Measurements from ENCODE around the gene KCNT1.

Gene KCNT1

DNA sequence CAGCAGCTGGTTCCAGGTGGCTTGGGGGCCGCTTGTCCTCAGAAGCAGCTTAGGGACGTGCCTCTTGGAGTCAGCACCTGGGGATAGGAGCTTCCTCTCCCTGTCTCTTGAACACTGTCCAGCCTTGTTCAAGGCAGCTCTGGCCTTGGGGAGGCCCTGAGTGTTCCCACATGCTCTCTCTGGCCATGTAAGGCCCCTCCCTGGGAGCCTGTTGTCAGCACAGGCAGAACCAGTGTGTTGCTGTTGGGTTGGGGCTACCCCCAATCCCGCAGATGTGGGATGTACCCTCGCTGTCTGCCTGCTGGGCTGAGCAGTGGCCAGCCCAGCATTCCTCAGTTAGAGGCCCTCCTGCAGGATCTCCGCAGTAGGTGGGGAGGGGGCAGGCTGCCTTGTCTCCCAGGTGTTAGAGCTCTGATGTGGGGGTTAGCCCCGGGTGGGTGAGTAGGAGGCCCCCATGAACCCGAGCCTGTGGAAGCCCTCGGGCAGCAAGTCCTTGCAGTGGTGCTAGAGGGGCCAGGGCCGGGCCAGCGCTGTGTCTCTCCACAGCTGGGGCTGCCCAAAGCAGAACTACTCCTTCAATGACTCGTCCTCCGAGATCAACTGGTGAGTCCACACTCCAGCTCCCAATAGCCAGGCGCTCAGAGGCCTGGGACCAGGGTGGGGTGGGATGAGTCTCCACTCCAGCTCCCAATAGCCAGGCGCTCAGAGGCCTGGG, 51.6 kb downstream of the KCNT1 start:
- no peak for ATAC-seq
- no peaks in the 10 kb centered on the region for H3K36me3 Mint-ChIP-seq
- no peak overlapping the region for H3K4me3 Mint-ChIP-seq
- no peaks in the 10 kb centered on the region for H3K9me3 Mint-ChIP-seq
- no peak overlapping the region for H3K27ac Mint-ChIP-seq
- no peak for DNase-seq (ENCODE audit: low spot score in 2 of 2)
- no peaks in the 10 kb centered on the region for H3K4me1 Mint-ChIP-seq

DNA sequence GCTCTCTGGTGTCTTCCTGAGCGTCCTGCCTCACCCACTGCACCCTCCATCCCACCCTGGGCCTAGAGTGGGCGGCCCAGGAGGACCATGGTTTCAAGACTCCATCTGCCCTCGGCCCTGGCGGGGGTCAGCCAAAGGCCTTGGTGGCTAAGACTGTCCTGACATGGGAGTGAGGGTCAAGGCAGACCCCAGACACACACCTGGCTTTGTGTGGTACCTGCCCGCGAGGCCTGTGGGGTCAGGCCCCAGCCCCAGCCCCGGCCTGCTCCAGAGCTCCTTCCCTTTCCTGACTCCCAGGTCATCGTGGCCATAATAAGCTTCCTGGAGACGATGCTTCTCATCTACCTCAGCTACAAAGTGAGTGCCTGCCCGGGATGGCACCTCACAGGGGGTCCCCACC, 54.6 kb downstream of the KCNT1 start:
- DNase-seq (ENCODE audit: low spot score in 2 of 2) (no peak), ATAC-seq (no peak)
- H3K4me3 Mint-ChIP-seq, result no peak overlapping the region
- no peaks in the 10 kb centered on the region for H3K36me3 Mint-ChIP-seq
- no peaks in the 10 kb centered on the region for H3K4me1 Mint-ChIP-seq
- H3K9me3 Mint-ChIP-seq, result no peaks in the 10 kb centered on the region
- no peak overlapping the region for H3K27ac Mint-ChIP-seq

DNA sequence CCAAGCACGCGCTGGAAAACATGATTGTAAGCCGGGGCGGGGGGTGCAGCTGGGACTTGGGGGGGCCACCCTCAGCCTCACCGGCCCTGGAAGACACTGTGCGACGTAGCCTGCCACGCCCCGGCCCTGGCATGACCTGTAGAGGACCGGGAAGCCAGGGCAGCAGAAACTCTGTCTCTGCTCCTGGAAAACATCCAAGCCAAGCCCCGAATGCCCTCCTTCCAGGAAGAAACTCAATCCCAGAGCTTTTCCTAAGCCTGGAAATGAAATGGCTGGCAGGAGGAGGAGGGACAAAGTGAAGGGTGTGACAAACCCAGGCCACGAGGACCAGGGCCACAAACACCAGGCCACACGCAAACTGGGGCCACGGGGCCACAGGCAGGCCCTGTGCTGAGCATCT, 55.4 kb downstream of the KCNT1 start:
- H3K4me1 Mint-ChIP-seq, result no peaks in the 10 kb centered on the region
- H3K27ac Mint-ChIP-seq, result no peak overlapping the region
- no peak for ATAC-seq
- DNase-seq (ENCODE audit: low spot score in 2 of 2), result no peak
- no peaks in the 10 kb centered on the region for H3K9me3 Mint-ChIP-seq
- no peaks in the 10 kb centered on the region for H3K36me3 Mint-ChIP-seq
- no peak overlapping the region for H3K4me3 Mint-ChIP-seq

DNA sequence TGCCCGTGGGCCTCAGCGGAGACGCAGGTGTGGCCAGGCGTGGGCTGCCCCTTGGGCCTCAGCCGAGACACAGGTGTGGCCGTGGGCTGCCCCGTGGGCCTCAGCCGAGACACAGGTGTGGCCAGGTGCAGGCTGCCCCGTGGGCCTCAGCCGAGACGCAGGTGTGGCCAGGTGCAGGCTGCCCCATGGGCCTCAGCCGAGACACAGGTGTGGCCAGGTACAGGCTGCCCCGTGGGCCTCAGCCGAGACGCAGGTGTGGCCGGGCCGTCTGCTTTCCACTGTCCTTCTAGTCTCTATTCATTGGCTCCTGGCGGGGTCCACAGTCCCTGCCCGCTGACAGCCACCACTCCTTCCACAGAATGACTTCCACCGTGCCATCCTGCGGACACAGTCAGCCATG, 56.1 kb downstream of the KCNT1 start:
- ATAC-seq, result no peak
- no peak for DNase-seq (ENCODE audit: low spot score in 2 of 2)
- no peaks in the 10 kb centered on the region for H3K9me3 Mint-ChIP-seq
- no peaks in the 10 kb centered on the region for H3K36me3 Mint-ChIP-seq
- H3K27ac Mint-ChIP-seq, result no peak overlapping the region
- H3K4me3 Mint-ChIP-seq, result no peak overlapping the region
- no peaks in the 10 kb centered on the region for H3K4me1 Mint-ChIP-seq

DNA sequence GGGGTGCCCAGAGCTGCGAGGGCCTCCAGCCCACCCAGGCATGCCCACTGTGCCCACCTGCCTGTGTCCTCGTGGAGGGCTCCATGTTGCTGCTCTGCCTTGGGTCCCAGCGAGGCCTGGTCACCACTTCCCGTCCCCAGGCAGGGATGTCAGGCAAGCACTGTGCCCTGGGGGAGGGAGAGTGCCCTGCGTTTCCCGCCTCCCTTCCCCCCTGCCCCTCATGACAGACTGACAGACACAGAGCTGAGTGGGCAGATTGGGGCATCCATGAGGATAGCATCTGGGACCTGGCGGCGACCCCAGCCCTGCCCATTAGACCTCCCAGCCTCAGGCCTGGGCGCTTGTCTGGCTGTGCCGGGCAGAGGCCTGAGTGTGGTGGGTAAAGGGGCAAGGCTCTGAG, 56.9 kb downstream of the KCNT1 start:
- Mint-ChIP-seq H3K4me3 (no peak overlapping the region), H3K27ac (no peak overlapping the region), H3K4me1 (no peaks in the 10 kb centered on the region), H3K9me3 (no peaks in the 10 kb centered on the region), H3K36me3 (no peaks in the 10 kb centered on the region)
- DNase-seq (ENCODE audit: low spot score in 2 of 2), result no peak
- no peak for ATAC-seq

DNA sequence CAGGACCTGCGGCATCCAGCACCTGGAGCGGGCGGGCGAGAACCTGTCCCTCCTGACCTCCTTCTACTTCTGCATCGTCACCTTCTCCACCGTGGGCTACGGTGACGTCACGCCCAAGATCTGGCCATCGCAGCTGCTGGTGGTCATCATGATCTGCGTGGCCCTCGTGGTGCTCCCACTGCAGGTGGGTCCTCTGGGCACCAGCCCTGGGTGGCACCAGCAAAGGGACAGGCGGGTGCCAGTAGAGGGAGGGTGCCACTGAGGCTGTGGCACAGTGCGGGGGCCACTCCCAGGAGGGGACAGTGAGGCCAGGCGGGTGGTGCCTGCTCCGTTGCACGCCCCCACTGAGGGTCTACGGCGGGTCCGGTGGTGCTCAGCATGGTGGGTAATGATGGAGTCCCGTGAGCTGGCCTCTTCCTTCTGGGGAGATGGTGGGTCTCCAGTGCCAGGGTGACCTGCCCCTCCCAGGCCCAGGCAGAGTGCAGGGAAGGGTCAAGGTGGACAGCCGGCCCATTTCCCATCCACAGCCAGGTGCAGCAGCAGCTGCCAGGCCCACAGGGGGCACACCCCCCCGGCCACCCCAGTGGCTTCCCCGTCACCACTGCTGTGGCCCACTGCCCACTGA, 57.8 kb downstream of the KCNT1 start:
- Mint-ChIP-seq H3K36me3 (no peaks in the 10 kb centered on the region), H3K9me3 (no peaks in the 10 kb centered on the region), H3K4me3 (no peak overlapping the region), H3K4me1 (no peaks in the 10 kb centered on the region), H3K27ac (no peak overlapping the region)
- no peak for DNase-seq (ENCODE audit: low spot score in 2 of 2)
- ATAC-seq, result no peak

DNA sequence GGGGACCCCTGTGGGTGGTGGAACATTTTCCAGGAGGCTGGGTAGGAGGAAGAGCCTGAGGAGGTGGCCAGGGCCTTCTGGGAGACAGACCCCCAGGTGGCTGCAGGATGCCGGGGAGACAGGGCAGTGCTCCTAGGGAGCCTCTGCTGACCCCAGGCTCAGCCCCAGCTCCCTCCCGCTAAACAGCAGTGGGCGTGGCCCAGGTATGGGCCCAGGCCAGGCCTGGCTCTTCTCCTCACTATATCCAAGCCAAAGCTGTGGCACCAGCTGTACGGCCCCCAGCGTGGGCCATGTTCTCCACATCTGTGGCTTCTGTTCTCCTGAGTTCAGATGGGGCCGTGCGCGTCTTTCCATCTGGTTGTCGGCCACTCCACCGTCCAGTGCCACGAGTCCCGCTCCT, 58.5 kb downstream of the KCNT1 start:
- no peak overlapping the region for H3K27ac Mint-ChIP-seq
- H3K9me3 Mint-ChIP-seq, result no peaks in the 10 kb centered on the region
- ATAC-seq (no peak), DNase-seq (ENCODE audit: low spot score in 2 of 2) (no peak)
- H3K36me3 Mint-ChIP-seq, result no peaks in the 10 kb centered on the region
- no peak overlapping the region for H3K4me3 Mint-ChIP-seq
- H3K4me1 Mint-ChIP-seq, result no peaks in the 10 kb centered on the region

DNA sequence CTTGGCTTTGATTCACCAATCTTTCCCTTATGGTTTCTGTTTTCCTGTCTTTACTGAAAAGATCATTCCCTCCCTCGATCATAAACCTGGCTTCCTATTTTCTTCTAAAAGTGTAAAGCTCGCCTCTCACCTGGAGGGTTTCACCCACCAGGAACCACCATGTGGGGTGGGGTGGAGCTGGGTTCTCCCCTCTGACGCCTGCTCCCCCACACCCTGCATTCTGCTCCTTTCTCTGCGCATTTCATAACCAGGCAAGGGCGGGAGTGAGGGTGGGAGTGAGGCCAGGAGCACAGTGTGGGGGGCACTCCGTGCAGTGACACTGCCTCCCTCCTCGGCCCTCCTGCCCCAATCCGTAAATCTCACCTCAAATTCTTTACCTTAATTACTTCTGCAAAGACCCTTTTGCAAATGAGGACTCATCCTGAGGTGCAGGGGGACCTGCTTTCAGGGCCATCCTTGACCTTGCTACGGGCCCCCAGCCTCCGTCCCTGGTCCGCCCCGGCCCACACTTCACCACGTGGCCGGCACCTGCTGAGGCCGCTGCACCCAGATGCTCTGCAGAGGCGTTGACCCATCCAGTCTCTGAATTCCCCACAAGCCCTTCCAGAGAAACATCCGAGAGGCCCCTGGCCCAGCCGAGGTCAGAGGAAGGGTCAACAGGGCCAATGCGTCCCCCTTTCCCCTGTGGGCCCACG, 59.3 kb downstream of the KCNT1 start:
- DNase-seq (ENCODE audit: low spot score in 2 of 2), result no peak
- no peaks in the 10 kb centered on the region for H3K9me3 Mint-ChIP-seq
- H3K4me1 Mint-ChIP-seq, result no peaks in the 10 kb centered on the region
- no peak overlapping the region for H3K4me3 Mint-ChIP-seq
- H3K27ac Mint-ChIP-seq, result no peak overlapping the region
- H3K36me3 Mint-ChIP-seq, result no peaks in the 10 kb centered on the region
- no peak for ATAC-seq

DNA sequence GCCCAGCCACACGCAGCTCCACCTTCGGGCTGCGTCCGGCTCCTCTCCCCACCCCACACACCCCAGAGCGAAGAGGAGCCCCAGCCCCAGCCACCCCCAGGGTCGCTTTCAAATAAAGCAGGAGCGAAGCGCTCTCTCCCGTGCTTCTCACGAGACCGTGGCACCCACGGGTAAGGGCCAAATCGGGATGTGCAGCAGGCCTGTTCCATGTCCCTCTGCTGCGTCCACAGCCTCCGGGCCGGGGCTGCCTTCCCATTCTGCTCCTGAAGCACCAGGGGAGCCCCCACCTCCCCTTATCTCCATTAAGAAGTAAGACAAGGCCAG, 59.8 kb downstream of the KCNT1 start:
- H3K4me3 Mint-ChIP-seq, result no peak overlapping the region
- H3K9me3 Mint-ChIP-seq, result no peaks in the 10 kb centered on the region
- no peak overlapping the region for H3K27ac Mint-ChIP-seq
- no peaks in the 10 kb centered on the region for H3K4me1 Mint-ChIP-seq
- no peaks in the 10 kb centered on the region for H3K36me3 Mint-ChIP-seq
- ATAC-seq (no peak), DNase-seq (ENCODE audit: low spot score in 2 of 2) (no peak)

DNA sequence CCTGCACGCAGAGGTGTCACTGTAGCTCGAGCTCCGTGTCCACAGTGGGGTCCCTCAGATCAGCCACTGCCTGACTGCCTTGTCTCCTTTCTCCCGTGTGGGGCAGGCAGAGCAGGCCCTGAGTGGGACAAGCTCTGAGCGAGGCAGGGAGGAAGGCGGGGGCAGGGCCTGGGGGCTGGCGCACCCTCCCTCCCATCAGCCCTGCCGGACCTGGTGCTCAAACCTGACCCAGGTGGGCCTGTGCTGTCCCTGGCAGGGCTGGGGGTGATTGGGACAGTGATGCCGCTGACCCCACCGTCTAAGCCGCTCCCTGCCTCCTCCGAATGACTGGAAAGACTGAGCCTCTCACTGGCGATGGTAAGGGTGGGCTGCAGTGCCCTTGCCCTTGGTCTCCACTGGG, 60.9 kb downstream of the KCNT1 start:
- no peak for ATAC-seq
- Mint-ChIP-seq H3K27ac (no peak overlapping the region), H3K4me1 (no peaks in the 10 kb centered on the region), H3K4me3 (no peak overlapping the region), H3K36me3 (no peaks in the 10 kb centered on the region), H3K9me3 (no peaks in the 10 kb centered on the region)
- DNase-seq (ENCODE audit: low spot score in 2 of 2), result no peak

DNA sequence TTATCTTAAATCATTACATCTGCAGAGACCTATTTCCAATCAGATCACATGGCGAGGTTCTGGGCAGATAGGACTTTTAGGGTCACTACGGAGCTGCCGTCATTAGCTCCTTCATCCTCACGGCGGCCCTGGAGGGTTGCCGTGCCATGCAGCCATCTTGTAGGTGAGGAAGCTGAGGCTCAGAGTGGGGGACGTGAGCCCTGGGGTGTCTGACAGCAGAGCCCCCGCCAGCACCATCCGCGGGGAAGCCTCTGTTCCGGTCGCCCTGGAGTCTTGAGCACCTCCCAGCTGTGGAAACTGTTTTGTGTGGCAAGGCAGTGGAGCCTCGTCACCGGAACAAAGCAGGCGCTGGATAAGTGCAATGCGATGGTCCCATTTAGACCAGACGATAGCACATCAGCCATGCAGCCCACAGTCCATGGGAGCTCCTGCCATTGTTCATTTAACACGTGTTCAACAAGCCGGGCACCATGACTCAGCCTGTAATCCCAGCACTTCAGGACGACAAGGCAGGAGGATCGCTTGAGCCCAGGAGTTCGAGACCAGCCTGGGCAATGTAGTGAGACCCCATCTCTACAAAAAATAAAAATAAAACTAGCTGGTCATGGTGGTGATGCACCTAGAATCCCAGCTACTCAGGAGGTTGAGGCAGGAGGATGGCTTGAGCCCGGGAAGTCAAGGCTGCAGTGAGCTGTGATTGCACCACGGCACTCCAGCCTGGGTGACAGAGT, 61.9 kb downstream of the KCNT1 start:
- Mint-ChIP-seq H3K36me3 (no peaks in the 10 kb centered on the region), H3K4me3 (no peak overlapping the region), H3K4me1 (no peaks in the 10 kb centered on the region), H3K27ac (no peak overlapping the region), H3K9me3 (no peaks in the 10 kb centered on the region)
- ATAC-seq (no peak), DNase-seq (ENCODE audit: low spot score in 2 of 2) (no peak)

DNA sequence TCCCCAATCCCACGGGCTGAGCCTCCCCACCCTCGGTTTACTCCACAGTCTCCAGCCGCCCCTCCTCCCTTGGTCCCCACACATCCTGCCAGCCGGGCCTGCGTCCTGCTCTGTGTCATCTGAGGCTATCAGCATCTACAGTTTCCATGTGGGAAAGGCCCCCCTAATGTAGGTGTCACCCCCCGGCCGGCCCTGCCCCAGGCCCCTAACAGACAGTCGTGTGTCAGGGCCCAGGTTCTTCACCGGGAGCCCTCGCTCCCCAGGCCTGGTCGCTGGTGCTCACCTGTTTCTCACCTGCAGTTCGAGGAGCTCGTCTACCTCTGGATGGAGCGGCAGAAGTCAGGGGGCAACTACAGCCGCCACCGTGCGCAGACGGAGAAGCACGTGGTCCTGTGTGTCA, 62.7 kb downstream of the KCNT1 start:
- ATAC-seq, result no peak
- no peaks in the 10 kb centered on the region for H3K4me1 Mint-ChIP-seq

DNA sequence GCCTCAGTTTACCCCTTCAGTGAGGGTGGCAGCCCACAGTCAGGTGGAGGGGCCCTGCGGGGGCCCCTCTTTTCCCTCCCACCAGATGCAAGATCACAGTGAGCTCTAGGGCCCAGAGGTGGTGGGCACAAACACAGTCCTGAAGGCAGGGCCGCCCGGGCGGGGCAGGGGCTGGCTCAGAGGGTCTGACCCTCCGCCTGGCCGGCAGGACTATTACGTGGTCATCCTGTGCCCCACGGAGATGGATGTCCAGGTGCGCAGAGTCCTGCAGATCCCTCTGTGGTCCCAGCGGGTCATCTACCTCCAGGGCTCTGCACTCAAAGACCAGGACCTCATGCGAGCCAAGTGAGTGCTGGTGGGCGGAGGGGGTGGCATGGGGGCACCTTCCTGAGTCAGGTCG, 63.4 kb downstream of the KCNT1 start:
- ATAC-seq (no peak), DNase-seq (ENCODE audit: low spot score in 2 of 2) (no peak)
- H3K36me3 Mint-ChIP-seq, result no peaks in the 10 kb centered on the region
- H3K4me1 Mint-ChIP-seq, result no peaks in the 10 kb centered on the region
- no peak overlapping the region for H3K27ac Mint-ChIP-seq
- no peaks in the 10 kb centered on the region for H3K9me3 Mint-ChIP-seq
- no peak overlapping the region for H3K4me3 Mint-ChIP-seq

More for the DNA sequence above, 62.7 kb downstream of the KCNT1 start:
- no peaks in the 10 kb centered on the region for H3K9me3 Mint-ChIP-seq
- H3K36me3 Mint-ChIP-seq, result no peaks in the 10 kb centered on the region
- H3K4me3 Mint-ChIP-seq, result no peak overlapping the region
- no peak overlapping the region for H3K27ac Mint-ChIP-seq
- no peak for DNase-seq (ENCODE audit: low spot score in 2 of 2)

DNA sequence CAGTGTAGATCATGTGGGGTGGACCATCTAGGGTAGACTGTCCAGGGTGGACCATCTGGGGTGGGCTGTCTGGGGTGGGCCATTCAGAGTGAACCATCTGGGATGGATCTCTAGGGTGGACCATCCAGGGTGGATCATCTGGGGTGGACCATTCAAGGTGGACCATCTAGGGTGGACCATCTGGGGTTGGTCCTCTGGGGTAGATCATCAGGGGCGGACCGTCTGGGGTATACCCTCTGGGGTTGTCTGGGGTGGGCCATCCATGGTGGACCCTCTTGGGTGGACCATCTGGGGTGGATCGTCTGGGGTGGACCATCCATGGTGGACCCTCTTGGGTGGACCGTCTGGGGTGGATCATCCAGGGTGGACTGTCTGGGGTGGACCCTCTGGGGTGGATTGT, 64.3 kb downstream of the KCNT1 start:
- DNase-seq (ENCODE audit: low spot score in 2 of 2) (no peak), ATAC-seq (no peak)
- Mint-ChIP-seq H3K9me3 (no peaks in the 10 kb centered on the region), H3K4me3 (no peak overlapping the region), H3K36me3 (no peaks in the 10 kb centered on the region), H3K4me1 (no peaks in the 10 kb centered on the region), H3K27ac (no peak overlapping the region)

DNA sequence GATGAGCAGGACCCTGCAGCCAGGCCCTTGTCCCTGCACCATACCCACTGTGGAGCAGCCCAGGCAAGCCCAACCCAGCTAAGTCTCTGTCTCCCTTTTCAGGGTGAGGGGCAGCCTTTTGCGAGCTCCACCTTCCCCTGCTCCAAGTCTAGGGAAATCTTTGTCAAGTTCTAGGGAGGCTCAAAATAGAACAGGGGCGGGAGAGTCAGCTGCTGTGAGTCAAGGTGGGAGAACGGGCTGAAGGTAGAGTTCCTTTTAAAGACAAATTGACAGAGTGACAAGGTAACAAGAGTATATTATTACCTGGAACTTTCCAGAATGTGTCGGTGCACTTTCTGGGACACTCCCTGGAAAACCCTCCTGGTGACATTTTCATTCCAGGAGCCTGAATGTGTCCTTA, 64.7 kb downstream of the KCNT1 start:
- H3K9me3 Mint-ChIP-seq, result no peaks in the 10 kb centered on the region

More for the DNA sequence above, 64.7 kb downstream of the KCNT1 start:
- H3K4me1 Mint-ChIP-seq, result no peaks in the 10 kb centered on the region
- DNase-seq (ENCODE audit: low spot score in 2 of 2), result no peak
- no peak overlapping the region for H3K27ac Mint-ChIP-seq
- ATAC-seq, result no peak
- no peaks in the 10 kb centered on the region for H3K36me3 Mint-ChIP-seq
- H3K4me3 Mint-ChIP-seq, result no peak overlapping the region
